NCI-H1417 (cell line): ENCODE measurements around the gene PEAR1.
A peak's percentile ranks its signal among the peaks of the same experiment; 100 is the strongest.

Experiments
- DNase-seq, 3 experiments: peaks; one replicate each; lab custom pipeline; 2025; lab: John Stamatoyannopoulos, UW

The PEAR1 gene

GRCh38 chr1:156860628-156861423 is 32.7 kb upstream of the PEAR1 start, which contains the start of gene NTRK1:
TSS of gene NTRK1 (plus strand) at chr1:156860865. CDS start at chr1:156860935, 70 bp downstream.
- peak; percentile 76 to 80 (median 76) for DNase-seq

DNA sequence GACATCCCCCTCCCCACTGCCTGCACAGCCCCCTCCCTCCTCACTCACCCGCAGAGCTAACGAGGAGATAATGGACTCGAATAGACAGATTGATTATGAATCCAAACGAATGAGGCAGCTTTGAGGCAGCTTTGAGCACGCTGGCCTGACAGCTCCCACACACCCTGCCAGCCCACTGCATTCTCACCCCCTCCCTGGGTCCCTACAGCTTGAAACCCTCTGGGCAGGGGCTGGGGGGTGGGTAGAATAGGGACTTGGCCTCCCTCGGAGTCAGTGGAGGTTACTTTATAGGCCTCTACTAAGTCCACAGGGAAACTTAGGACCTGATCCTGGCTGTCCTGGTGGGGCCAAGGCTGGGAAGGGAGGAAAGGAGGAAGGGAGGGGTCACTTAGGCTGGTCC is 30.9 kb upstream of the PEAR1 start:
- no peak for DNase-seq

GRCh38 chr1:156862997-156863599 is 30.4 kb upstream of the PEAR1 start:
- no peak for DNase-seq

DNA sequence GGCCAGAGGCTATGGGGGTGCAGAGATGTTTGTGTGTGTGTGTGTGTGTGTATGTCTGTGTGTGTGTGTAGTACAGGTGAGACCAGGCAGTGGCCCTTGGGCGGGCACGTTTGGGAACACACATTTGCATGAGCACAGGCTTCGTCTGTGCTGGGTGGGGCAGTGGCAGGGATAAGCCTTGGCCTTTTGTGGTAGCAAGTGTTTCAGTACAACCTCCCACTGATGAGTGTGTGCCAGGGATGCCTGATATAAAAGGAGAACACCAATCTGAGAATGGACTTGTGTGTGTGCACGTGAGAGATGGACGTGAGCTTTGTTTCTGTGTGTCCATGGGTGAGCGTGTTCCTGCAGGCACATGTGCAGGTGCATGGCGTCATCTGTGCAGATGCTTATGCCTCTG is 29.9 kb upstream of the PEAR1 start:
- DNase-seq: no peak

GRCh38 chr1:156864796-156865195 is 28.7 kb upstream of the PEAR1 start:
- DNase-seq: no peak

DNA sequence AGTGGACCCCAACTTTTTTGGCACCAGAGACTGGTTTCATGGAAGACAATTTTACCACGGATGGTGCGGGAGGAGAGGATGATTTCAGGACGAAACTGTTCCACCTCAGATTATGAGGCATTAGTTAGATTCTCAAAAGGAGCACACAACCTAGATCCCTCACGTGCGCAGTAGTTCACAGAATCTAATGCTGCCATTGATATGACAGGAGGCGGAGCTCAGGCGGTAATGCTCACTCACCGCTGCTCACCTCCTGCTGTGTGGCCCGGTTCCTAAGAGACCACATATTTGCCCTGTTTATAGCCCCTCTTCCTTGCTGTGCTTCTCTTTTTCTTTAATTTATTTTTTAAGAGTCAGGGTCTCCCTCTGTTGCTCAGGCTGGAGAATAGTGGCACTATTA is 28.3 kb upstream of the PEAR1 start:
- peak in 1 of 3 experiments; percentile 44 for DNase-seq

DNA sequence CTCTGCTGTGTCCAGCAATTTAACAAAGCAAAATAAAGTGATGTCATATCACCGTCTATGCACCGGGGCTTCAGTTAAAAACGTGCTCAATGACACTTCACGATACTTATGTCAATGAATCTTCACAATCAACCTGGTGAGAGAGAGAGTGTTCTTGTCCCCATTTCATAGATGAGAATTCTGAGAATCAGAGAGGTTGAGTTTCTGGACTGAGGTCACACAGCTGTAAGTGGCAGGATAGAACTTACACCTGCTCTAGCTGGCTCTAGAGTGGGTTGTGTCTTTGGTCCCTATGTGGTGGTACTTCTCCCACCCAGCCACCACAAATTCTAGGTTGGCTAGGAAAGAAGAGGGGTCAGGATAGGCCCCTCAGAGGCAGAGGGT is 27.7 kb upstream of the PEAR1 start:
- no peak for DNase-seq

DNA sequence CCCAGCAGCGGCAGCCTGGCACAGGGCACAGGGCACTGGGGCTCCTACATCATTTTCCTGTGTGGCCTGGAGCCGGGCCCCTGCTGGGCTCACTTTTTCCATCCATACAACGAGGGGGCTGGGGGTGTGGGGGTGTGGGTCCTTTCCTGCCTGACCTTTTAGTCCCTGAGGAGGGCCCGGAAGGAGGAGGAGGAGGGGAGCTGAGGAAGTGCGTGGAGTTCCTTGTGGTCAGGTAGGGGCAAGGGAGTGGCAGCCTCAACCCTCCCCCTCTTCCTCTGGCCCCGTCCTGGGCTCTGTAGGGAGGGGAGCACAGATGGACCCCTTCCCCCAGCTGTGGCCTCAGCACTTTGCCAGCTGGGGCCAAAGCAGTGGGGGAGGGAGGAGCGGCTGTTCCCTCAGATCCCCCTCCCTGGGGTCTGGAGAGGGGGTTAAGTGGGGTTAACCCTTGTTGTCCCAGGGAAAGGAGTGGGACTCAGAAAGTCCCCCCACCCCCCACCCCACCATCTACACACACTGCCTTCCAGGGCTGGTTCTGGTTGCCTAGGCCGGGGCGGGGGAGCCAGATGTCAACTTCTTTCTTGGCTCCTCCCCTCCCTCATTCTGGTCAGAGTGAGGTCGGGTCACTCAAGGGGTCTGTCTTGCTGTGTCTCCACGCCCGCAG is 27.1 kb upstream of the PEAR1 start:
- DNase-seq: no peak

GRCh38 chr1:156868341-156868740 is 25.2 kb upstream of the PEAR1 start:
- no peak for DNase-seq

DNA sequence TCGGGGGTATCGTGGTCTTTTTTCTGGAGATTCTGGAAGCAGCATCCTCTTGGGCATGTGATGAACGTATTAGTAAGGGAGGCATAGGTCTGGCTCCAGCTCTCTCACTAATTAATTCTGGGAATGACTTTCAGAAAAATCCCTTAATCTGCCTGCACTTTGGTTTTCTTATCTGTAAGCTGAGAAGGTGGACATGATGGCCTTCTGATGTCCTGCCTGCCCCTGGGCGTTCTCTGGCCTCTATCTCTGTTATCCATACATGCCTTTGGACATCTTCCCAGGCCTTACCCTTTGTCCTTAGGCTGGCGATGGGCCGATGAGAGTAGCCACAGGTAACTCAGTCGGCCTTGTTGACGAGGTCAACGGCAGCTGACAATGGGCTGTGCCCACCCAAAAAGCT is 24.1 kb upstream of the PEAR1 start:
- no peak for DNase-seq

DNA sequence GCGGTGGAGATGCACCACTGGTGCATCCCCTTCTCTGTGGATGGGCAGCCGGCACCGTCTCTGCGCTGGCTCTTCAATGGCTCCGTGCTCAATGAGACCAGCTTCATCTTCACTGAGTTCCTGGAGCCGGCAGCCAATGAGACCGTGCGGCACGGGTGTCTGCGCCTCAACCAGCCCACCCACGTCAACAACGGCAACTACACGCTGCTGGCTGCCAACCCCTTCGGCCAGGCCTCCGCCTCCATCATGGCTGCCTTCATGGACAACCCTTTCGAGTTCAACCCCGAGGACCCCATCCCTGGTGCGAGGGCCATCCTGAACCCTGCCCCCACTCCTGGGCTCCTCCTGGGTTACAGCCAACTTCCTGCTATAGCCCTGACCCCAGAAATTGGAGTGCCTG is 19.9 kb upstream of the PEAR1 start:
- DNase-seq: no peak

GRCh38 chr1:156874142-156874541 is 19.4 kb upstream of the PEAR1 start:
- no peak for DNase-seq

DNA sequence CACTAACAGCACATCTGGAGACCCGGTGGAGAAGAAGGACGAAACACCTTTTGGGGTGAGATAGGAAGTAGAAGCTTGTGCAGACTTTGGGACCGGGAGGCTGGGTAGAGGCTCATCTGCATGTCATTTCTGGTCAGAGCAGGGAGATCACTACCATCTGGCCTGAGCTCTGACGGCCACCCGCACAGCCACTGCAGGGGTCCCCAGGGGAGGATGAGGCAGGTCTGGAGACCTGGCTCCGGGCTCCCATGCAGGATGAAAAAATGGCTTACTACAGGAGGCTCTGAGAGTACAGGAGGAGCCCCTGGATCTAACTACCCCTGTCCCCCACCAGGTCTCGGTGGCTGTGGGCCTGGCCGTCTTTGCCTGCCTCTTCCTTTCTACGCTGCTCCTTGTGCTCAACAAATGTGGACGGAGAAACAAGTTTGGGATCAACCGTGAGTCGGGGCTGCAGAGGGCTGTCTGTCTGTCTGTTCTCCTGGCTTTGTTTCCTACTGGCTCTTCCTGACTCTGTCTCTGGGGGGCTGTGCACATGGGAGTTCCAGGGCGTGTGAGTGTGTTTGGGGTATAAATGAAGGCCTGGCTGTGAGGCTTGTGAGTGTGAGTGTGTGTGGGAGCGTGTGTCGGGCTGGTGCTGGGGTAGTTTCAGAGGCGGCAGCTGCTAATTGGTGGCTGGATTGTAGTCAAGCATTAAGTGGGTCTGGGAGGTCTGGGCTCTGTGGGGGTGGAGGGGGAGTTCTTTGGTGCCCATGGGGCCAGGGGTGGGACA is 18.8 kb upstream of the PEAR1 start:
- DNase-seq: no peak

- no peak for DNase-seq
Measured at GRCh38 chr1:156875341-156875615, 18.2 kb upstream of the PEAR1 start.

- DNase-seq: no peak
Measured at GRCh38 chr1:156876281-156876680, 17.2 kb upstream of the PEAR1 start.

DNA sequence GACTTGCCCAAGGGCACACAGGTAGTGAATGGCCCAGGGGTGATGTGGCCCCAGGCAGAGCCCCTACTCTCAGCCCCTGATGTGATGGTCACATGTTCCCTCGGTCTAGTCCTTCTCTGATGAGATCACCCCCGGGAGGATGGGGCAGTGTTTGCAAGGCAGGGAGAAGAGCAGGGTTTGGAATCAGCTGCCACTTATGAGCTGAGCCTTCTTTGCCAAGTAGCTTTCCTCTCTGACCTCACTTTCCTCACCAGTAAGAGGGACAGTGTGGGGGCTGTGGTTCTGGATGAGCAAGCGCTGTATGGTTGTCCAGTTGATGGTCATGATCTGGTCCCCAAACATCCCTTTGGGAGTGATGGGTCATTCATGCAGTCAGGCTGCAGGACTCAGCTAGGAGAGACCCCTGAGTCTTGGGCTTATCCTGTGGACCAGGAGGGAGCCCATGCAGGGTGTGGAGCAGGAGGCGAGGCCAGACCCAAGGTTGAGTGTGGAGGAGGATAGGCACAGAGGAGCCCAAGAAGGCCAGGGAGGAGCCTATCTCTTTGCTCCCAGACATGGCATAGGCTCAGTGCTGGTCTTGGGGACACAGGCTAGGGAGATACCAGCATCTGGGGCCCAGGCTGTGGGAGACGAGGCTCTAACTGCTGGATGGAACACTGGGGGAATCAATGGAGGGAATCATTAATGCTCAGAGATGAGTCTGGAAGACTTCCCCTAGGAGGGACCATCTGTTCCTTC is 15.9 kb upstream of the PEAR1 start:
- DNase-seq: no peak

DNA sequence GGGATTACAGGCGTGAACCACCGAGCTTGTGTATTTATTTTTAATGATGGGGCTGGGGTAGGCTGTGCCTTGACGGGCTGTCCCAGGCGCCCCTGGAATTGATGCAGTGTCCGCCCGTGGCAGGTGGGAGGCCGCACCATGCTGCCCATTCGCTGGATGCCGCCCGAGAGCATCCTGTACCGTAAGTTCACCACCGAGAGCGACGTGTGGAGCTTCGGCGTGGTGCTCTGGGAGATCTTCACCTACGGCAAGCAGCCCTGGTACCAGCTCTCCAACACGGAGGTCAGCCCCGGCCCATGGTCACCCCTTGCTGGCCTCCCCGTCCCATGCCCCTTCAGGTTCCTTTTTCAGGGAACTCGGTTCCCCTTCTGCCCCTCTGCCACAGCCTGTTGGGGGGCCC is 13.6 kb upstream of the PEAR1 start:
- DNase-seq: no peak

DNA sequence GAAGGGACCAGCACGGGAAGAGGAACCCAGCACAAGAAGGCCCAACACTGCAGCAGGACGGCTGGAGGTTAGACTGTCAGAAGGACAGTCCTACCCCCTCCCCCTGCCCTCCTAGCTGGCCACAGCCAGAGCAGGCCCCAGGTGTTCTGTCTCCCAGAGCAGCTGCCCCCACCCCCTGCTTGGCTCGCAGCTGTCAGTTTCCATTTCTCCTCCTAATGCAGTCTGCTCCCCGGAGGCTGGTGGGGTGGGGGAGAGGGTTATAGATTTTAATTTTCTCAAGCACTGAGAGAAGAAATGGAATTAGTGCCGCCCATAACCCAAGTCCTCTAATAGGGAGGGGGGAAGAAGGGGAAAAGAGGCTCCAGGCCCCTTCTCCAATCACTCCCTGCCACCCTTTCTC is 13.0 kb upstream of the PEAR1 start:
- no peak for DNase-seq

DNA sequence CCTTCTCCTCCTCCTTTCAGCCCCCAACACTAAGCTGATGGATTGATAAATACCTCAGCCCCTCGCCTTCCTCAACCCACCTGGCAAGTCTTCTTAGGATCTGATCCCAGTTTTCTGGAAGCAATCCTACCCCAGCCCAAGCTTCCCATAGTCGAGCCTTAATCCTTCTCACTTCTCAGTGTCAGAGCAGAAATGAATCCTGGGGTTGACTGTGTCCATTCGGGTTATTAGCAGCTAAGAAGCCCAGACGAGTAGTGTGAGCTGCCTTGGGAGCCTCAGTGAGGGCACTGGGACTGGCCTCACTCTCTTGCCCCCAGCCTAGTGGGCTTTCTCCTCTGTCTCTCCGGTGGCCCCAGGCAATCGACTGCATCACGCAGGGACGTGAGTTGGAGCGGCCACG is 12.4 kb upstream of the PEAR1 start:
- DNase-seq: no peak

GRCh38 chr1:156881663-156882062 is 11.9 kb upstream of the PEAR1 start:
- no peak for DNase-seq

GRCh38 chr1:156882543-156882942 is 11.0 kb upstream of the PEAR1 start:
- no peak for DNase-seq

GRCh38 chr1:156883919-156884318 is 9.6 kb upstream of the PEAR1 start:
- no peak for DNase-seq
